ENCODE measurements around the gene GABRP.
"Not testable (repeated sequence)": the region's sequence is repeated elsewhere in the genome, so short reads cannot be mapped to it uniquely, and the experiment has no call there.

GABRP gene

DNA sequence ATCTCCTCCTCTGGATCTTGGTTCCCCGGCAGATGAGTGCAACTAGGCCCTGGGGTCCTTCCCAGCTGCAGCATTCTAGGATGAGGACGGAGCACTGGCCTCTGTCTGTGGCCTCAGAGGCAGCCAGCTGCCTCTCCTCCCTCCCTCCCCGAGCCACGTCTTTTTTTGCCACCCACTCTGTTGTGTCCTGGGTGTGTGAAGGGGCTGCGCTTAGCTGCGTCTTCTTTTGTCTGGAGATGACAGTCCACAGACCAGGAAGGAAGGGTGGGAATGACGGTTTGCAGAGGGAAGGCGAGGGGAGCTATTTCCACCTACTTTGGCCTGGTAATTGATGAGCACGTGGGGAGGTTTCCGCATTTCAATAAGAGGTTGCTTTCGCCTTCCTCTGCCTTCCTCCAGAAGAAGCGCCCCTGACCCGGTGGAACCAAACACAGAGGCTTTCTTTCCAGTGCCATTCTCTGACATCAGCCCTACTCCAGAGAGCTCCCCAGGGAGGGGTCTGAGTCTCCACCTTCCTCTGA is 34.5 kb upstream of the GABRP start:
- H3K4me3 ChIP-seq (ENCODE audit: low read length), result no peak overlapping the region
- TF ChIP-seq ZNF274 (IDR thresholded peaks at IDR 0.05; ENCODE audit: low read depth, low read length), result no peak

DNA sequence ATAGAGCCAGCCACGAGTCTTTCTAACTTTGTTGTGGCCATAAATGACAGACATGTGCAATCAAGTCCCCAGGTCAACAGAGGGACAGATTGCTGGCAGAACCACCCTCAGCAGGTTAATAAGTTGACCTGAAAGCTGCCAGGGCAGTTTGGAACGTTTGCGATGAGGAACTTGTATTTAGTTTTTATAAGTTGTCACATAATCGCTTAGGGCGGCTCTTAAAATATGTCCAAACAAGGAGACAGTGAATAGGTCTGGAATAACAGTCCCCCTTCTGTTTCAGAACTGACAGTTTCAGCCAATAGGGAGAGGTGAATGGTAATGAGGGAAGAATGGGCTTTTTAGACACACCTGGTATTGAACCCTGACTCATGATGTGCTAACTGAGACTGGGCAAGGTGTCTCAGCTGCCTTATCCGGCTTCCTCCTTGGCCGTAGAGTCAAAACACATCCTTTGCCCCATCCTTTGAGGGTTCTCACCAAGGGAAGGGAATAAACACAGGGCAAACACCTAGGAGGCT is 33.6 kb upstream of the GABRP start:
- TF ChIP-seq ZNF274 (IDR thresholded peaks at IDR 0.05; ENCODE audit: low read depth, low read length), result no peak
- no peak overlapping the region for H3K4me3 ChIP-seq (ENCODE audit: low read length)

DNA sequence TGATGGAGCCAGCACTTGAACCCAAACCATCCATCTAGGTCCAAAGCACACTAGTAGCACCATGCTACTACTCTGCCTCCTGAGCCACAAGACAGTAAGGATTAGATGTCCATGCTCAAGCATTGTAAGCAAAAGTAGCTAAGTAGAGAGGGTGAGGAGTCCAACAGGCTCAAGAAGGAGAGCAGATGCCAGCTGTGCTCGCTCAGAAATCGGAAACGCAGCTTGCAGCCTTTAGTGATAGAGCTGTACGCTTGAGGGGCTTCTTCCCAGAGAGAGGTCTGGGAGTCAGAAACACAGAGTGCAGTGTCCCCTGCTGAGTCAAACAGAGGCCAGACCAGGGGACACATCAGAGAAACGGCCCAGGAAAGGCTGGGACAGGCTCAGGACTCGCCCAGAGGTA is 32.7 kb upstream of the GABRP start:
- no peak overlapping the region for H3K4me3 ChIP-seq (ENCODE audit: low read length)
- no peak for TF ChIP-seq ZNF274 (IDR thresholded peaks at IDR 0.05; ENCODE audit: low read depth, low read length)

DNA sequence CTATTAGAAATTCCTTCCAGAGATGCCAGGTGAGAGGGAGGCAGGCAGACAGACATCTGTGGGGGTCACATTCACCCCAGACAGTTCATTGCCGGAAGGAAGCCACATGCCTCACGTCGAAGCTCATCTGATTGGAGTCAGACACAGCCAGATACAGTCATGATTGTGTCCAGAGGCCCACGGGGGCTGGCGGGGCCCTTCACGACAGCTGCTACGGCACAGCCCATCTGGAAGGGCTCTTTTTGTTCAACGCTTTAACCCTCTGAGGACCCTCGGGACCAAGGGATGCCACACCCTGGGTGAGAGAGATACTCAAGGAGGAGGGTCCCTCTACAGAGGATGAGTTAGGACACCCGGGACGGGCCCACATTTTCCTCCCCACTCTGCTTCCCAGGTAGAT is 31.9 kb upstream of the GABRP start:
- no peak for TF ChIP-seq ZNF274 (IDR thresholded peaks at IDR 0.05; ENCODE audit: low read depth, low read length)
- H3K4me3 ChIP-seq (ENCODE audit: low read length), result no peak overlapping the region

DNA sequence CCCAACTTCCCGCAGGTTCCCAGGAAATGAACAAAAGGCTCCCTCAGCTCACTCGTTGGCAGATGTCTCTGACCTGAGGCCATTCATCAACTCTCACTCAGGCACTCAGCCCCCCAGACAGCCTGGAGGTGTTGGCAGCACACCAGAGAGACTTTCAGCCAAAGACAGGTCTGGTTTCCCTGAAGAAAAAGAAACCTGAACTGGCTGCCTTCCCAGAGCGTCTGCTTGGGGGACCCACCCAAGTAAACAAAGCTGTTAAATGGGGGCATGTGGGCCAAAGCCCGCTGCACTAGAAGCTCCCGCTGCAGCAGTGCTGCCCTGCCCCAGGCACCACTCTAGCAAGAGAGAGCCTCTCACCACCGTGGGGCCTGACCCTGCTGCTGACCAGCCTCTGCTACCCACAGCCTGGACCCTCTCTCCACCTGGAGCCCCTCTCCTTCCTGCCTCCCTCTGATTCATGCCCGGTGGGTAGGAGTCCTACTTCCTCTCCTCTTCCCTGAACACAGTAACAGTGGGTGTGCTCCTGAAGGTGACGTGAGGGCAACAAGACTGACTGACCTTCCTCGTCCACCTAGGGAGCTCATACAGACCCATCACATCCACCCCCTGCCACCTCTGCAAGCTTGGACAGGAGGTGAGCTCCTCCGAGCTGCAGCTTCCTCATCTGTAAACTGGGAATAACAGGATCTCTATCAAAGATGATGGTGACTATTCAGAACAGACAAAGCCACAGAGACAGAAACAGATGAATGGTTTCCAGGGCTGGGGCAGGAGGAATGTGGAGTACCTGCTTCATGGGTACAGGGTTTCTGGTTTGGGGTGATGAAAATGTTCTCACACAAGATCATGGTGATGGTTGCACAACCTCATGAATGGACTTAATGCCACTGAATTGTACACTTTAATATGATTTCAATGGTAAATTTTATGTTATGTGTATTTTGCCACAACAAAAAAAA is 31.0 kb upstream of the GABRP start:
- TF ChIP-seq ZNF274 (IDR thresholded peaks at IDR 0.05; ENCODE audit: low read depth, low read length), result no peak
- H3K4me3 ChIP-seq (ENCODE audit: low read length), result no peak overlapping the region

DNA sequence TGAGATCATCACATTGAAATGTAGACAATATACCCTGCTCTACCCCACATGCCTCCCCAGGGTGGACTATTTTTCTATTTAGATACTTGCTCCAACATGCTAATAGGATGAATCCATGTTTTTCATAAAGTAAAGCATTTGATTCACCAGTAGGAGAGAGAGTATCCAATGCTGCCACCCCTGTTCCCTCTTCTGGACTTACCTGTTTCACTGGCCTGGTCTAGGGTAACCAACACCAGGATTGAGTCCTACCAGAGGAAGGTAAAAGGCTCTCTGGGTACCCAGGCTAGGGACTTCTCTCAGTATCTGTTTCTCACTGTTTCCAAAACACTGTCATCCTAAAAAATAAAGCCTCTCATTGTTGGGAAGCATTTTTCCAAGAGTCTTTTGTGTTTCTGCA is 30.2 kb upstream of the GABRP start:
- no peak for TF ChIP-seq ZNF274 (IDR thresholded peaks at IDR 0.05; ENCODE audit: low read depth, low read length)
- H3K4me3 ChIP-seq (ENCODE audit: low read length), result no peak overlapping the region

DNA sequence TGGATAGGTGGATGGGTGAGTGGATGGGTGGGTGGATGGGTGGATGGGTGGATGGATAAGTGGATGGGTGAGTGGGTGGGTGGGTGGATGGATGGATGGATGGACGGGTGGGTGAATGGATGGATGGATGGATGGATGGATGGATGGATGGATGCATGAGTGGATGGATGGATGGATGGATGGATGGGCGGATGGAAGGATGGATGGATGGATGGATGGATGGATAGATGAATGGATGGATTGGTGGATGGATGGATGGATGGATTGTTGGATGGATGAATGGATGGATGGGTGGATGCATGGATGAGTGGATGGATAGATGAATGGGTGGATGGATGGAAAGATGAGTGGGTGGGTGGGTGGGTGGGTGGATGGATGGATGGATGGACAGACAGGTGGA is 29.0 kb upstream of the GABRP start:
- H3K4me3 ChIP-seq (ENCODE audit: low read length), result not testable (repeated sequence)

DNA sequence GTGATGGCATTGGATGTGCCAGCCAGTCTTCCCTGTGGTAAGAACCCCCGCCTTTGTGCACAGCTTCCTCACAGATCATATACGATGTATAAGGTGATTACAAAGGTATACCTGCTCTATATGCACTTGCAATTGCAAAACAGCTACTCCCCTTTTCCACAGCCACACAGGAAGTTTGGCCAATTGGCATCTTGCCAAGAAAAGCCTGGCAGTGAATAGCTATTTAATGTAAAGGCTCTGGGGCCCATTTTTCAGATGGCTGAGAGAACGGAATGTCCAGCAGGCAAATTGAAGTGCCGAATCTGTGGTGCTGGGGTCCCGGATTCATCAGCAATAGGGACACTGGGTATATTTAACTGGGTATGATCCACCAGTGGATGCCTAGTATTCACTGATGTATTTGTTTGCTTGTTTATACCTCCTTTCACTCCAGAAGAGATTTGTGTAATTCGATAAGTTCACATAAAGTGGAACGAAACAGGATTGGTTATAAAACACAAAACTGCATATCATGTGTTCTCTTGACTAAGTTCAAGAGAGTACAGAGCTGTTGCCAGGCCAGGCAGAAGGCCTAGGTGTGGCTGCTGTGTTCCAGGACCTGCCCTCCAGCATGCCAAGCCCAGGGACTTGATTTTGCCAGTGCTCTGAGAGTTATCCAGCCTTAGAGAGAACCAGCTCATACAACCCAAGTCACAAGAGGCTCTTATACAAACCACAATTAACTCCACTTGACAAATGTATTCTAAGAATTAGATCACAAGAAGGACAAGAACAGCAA is 27.7 kb upstream of the GABRP start:
- no peak overlapping the region for H3K4me3 ChIP-seq (ENCODE audit: low read length)
- no peak for TF ChIP-seq ZNF274 (IDR thresholded peaks at IDR 0.05; ENCODE audit: low read depth, low read length)

DNA sequence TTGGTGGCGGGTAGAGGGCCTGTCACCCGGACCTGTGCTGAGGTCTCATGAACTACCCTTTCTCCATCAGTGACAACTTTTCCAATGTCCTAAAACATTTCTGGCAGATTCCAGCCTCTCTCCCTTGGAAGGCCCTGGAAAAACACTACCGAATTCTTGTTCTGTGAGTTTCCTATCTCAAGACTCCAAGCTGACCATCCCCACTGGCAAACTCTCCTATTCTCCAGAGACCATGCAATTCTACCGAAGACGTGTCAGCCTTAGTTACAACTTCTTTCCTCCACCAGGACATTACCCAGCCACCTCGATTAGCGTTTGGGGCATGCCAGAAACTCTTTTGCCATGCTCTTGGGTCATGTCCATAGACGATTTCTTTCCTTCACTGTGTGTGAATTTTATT is 26.8 kb upstream of the GABRP start:
- no peak overlapping the region for H3K4me3 ChIP-seq (ENCODE audit: low read length)
- TF ChIP-seq ZNF274 (IDR thresholded peaks at IDR 0.05; ENCODE audit: low read depth, low read length), result no peak

DNA sequence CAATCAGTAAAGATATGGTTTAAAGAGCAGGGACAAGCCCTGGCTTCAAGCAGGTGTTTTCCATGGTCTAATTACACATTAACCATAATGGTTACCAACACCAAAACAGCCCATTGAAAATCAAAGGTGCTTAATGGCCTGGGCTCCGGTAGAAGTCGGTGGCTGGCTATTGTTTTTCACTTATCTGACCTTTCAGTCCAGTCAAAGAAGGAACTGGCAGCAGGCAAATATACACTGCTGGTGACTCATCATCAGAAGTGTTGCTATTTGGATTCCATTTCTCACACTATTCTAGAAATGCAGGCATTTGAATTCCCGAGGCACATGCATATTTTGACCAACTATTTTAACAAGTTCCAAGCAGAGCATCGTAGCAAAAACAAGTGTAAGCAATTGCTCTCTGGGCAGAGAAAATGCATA is 26.3 kb upstream of the GABRP start:
- no peak overlapping the region for H3K4me3 ChIP-seq (ENCODE audit: low read length)
- no peak for TF ChIP-seq ZNF274 (IDR thresholded peaks at IDR 0.05; ENCODE audit: low read depth, low read length)

DNA sequence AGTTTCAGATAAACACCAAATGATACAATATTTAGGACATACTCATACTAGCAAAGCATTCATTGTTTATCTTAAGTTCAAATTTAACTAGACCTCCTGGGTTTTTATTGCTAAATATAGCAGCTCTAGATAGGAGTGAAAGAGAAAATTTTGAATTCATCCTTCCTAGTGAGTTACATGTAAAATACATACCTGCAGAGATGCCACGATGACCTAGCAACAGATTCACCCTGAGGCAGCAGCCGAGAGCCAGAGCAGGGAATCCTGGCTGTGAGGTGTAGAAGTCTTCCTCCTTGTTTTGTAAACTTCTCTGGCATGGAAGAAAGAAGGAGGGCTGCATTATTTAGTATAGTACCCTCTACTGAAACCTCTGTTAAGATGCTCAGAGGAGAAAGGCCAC is 25.9 kb upstream of the GABRP start:
- TF ChIP-seq ZNF274 (IDR thresholded peaks at IDR 0.05; ENCODE audit: low read depth, low read length), result no peak
- no peak overlapping the region for H3K4me3 ChIP-seq (ENCODE audit: low read length)

DNA sequence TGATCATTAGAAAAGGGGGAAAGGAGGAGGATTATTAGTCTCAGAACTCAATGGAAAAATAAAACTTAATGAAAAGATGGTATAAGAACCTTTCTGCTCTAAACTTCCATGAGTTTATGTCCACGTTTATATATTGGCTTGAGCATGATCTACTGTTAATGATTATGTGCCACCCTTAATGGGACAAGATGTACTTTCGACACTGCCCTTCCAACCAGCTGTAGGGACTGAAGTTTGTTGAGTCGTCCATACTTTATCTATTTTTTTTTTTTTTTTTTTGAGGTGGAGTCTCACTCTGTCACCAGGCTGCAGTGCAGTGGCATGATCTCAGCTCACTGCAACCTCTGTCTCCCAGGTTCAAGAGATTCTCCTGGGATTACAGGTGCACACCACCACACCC is 25.0 kb upstream of the GABRP start:
- H3K4me3 ChIP-seq (ENCODE audit: low read length), result no peak overlapping the region
- no peak for TF ChIP-seq ZNF274 (IDR thresholded peaks at IDR 0.05; ENCODE audit: low read depth, low read length)

DNA sequence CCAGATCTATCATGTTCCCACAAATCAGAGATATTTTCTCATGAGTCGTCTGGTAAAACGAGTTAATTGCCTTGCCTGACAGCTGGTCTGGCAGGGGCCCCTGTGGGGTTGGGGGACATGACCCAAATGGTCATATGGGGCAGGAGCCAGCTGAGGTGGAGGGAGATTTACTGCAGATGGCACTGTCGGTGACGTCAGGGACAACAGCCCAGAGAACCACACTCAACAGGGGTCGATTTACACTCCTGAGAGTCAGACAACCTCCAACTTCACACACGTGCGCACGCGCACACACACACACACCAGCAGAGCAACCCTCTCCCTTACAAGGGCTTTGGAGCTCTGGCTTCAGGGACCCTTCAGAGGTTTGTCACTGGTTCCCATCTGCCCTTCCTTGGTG is 23.4 kb upstream of the GABRP start:
- TF ChIP-seq ZNF274 (IDR thresholded peaks at IDR 0.05; ENCODE audit: low read depth, low read length), result no peak
- H3K4me3 ChIP-seq (ENCODE audit: low read length), result no peak overlapping the region

DNA sequence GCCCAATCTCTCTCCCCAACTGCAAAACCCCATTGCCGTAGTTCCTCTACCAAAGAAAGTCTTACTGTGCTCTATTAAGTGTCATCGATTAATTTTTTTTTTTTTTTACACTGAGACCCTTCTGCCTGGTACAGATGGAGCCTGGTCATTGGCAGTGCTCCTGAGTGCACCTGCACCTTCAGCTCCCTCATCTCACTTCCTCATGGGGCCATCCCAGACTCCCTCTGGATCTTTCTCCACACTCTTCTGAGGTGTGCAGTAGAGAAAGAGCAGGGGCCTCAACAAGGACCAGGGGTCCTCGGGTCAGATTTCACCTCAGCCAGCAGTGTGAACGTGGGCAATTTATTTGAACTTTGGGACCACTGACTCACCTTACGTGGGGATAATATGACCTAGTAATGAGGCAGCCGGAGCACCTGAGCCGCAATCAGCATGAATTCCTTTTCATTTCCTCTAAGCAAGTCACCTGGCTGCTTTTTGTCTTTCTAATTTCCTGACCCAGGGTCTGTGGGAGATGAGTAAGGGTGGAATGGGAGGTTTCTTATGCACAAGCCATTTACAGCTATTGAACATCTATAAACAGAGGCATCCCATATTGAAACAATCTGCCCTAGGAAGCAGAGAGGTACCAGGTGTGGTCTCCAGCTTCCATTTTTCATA is 22.3 kb upstream of the GABRP start:
- no peak overlapping the region for H3K4me3 ChIP-seq (ENCODE audit: low read length)
- TF ChIP-seq ZNF274 (IDR thresholded peaks at IDR 0.05; ENCODE audit: low read depth, low read length), result no peak

Measured in GM08714 (cell line).